HEK293T (cell line): ENCODE measurements around the gene FOXD4L6.
"Not testable (repeated sequence)": the region's sequence is repeated elsewhere in the genome, so short reads cannot be mapped to it uniquely, and the experiment has no call there.

Source experiments
- BHLHE40 ChIP-seq: fragments of 450-650 bp; IDR thresholded peaks from 2 replicates; pipeline ENCODE4 v1.6.1; 2016; ENCODE audit warnings: mild to moderate bottlenecking, moderate library complexity, borderline replicate concordance
- ELF4 ChIP-seq: fragments of 450-650 bp; IDR thresholded peaks from 2 replicates; pipeline ENCODE4 v1.6.1; 2017; ENCODE audit warnings: antibody characterized with exemption
- FOXM1 ChIP-seq: fragments of 450-650 bp; IDR thresholded peaks from 2 replicates; pipeline ENCODE4 v1.6.1; 2017; ENCODE audit warnings: mild to moderate bottlenecking, borderline replicate concordance
- HDGF ChIP-seq: fragments of 450-650 bp; IDR thresholded peaks from 2 replicates; pipeline ENCODE4 v1.6.1; 2017; ENCODE audit warnings: antibody characterized with exemption, borderline replicate concordance
- L3MBTL2 ChIP-seq: fragments of 450-650 bp; conservative IDR thresholded peaks from 2 replicates; pipeline ENCODE4 v1.6.1; 2016; ENCODE audit warnings: mild to moderate bottlenecking
- TARDBP ChIP-seq: fragments of 450-650 bp; IDR thresholded peaks from 2 replicates; pipeline ENCODE4 v1.6.1; 2016

- TF ChIP-seq ELF4, FOXM1, BHLHE40, L3MBTL2, TARDBP, HDGF: not testable (repeated sequence)
Observed at GRCh38 chr9:41094010-41094773, 34.3 kb downstream of the FOXD4L6 start.
